Glutamatergic neuron (in vitro differentiated cells): ENCODE measurements around the gene SLC16A2. TPM values are rescaled to one million over a fixed set of nuclear protein-coding genes. Genes with fewer than 3 reads are reported as not detected.
"Not testable (repeated sequence)": the region's sequence is repeated elsewhere in the genome, so short reads cannot be mapped to it uniquely, and the experiment has no call there.

ENCODE experiments used
- DNase-seq: peaks from one replicate; pipeline ENCODE4 v3.0.0; 2022
- H3K27ac Mint-ChIP-seq: one replicate; pipeline ENCODE4 v1.8.0; 2020; ENCODE audit warnings: mild to moderate bottlenecking, mixed read lengths, inconsistent platforms; ENCODE audit not compliant: unreplicated experiment
- H3K27me3 Mint-ChIP-seq: one replicate; pipeline ENCODE4 v1.8.0; 2020; ENCODE audit warnings: mild to moderate bottlenecking, moderate library complexity, mixed read lengths, inconsistent platforms; ENCODE audit not compliant: unreplicated experiment
- H3K36me3 Mint-ChIP-seq: one replicate; pipeline ENCODE4 v1.8.0; 2020; ENCODE audit warnings: mild to moderate bottlenecking, mixed read lengths, inconsistent platforms; ENCODE audit not compliant: unreplicated experiment
- H3K4me1 Mint-ChIP-seq: one replicate; pipeline ENCODE4 v1.8.0; 2020; ENCODE audit warnings: mild to moderate bottlenecking, low read depth, mixed read lengths, inconsistent platforms; ENCODE audit not compliant: unreplicated experiment
- H3K4me3 Mint-ChIP-seq: one replicate; pipeline ENCODE4 v1.8.0; 2020; ENCODE audit warnings: mild to moderate bottlenecking, mixed read lengths, inconsistent platforms; ENCODE audit not compliant: unreplicated experiment
- H3K9me3 Mint-ChIP-seq: one replicate; pipeline ENCODE4 v1.8.0; 2020; ENCODE audit warnings: mild to moderate bottlenecking, moderate library complexity, mixed read lengths, inconsistent platforms; ENCODE audit not compliant: unreplicated experiment
- total RNA-seq: library from RNA; stranded (reverse); fragmentation: NEBNext Ultra II Directional; extraction: Animal tissue kit (Norgen Biotek cat#: 25700); gene quantifications from one replicate; pipeline ENCODE4 v1.2.1, GENCODE V29; 2021; ENCODE audit not compliant: unreplicated experiment
- TF ChIP-seq, protein P1 (sequence below): fragments of 200-600 bp; sonication (generic); IDR thresholded peaks from one replicate; pipeline ENCODE4 v1.5.0; 2021; ENCODE audit not compliant: partially characterized antibody, unreplicated experiment

SLC16A2 gene
- total RNA-seq, 1 donor from 2014 or later, result 28.7 TPM

GRCh38 chrX:74453178-74453577, 31.9 kb downstream of the SLC16A2 start:
- DNase-seq, result no peak
- Mint-ChIP-seq H3K4me1 (no peaks in the 10 kb centered on the region), H3K27me3 (no peaks in the 10 kb centered on the region), H3K9me3 (no peaks in the 10 kb centered on the region), H3K36me3 (no peaks in the 10 kb centered on the region), H3K4me3 (no peak overlapping the region), H3K27ac (no peak overlapping the region)
- TF ChIP-seq, protein P1, sequence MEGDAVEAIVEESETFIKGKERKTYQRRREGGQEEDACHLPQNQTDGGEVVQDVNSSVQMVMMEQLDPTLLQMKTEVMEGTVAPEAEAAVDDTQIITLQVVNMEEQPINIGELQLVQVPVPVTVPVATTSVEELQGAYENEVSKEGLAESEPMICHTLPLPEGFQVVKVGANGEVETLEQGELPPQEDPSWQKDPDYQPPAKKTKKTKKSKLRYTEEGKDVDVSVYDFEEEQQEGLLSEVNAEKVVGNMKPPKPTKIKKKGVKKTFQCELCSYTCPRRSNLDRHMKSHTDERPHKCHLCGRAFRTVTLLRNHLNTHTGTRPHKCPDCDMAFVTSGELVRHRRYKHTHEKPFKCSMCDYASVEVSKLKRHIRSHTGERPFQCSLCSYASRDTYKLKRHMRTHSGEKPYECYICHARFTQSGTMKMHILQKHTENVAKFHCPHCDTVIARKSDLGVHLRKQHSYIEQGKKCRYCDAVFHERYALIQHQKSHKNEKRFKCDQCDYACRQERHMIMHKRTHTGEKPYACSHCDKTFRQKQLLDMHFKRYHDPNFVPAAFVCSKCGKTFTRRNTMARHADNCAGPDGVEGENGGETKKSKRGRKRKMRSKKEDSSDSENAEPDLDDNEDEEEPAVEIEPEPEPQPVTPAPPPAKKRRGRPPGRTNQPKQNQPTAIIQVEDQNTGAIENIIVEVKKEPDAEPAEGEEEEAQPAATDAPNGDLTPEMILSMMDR, result no peak

DNA sequence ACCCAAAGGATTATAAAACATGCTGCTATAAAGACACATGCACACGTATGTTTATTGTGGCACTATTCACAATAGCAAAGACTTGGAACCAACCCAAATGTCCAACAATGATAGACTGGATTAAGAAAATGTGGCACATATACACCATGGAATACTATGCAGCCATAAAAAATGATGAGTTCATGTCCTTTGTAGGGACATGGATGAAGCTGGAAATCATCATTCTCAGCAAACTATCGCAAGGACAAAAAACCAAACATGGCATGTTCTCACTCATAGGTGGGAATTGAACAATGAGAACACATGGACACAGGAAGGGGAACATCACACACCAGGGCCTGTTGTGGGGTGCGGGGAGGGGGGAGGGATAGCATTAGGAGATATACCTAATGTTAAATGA, 32.9 kb downstream of the SLC16A2 start:
- not testable (repeated sequence) for H3K36me3 Mint-ChIP-seq

DNA sequence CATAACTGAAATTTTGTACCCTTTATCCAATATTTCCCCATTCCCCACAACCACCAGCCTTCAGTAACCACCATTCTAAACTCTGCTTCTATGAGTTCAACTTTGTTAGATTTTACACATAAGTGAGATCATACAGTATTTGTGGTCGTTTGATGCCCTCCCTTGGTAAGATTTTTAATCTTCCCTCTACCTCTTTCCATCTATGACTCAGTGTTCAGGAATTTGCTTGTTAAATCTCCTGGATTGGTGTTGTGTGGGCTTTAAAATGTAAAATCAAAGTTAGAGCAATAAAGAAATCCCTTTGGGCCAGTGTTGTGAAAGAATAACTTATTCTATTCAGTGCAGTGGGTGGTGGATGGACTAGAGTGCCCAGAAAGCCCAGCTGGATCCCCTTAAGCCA, 37.4 kb downstream of the SLC16A2 start:
- H3K4me3 Mint-ChIP-seq, result no peak overlapping the region
- H3K9me3 Mint-ChIP-seq, result no peaks in the 10 kb centered on the region
- no peaks in the 10 kb centered on the region for H3K4me1 Mint-ChIP-seq
- no peak for DNase-seq
- TF ChIP-seq, protein P1, result no peak
- no peaks in the 10 kb centered on the region for H3K36me3 Mint-ChIP-seq
- H3K27me3 Mint-ChIP-seq, result peaks cover 2% of the 10 kb centered on the region
- no peak overlapping the region for H3K27ac Mint-ChIP-seq

More for the DNA sequence above, 32.9 kb downstream of the SLC16A2 start:
- H3K9me3 Mint-ChIP-seq, H3K27ac Mint-ChIP-seq, H3K4me1 Mint-ChIP-seq, H3K4me3 Mint-ChIP-seq, H3K27me3 Mint-ChIP-seq, DNase-seq: not testable (repeated sequence)

DNA sequence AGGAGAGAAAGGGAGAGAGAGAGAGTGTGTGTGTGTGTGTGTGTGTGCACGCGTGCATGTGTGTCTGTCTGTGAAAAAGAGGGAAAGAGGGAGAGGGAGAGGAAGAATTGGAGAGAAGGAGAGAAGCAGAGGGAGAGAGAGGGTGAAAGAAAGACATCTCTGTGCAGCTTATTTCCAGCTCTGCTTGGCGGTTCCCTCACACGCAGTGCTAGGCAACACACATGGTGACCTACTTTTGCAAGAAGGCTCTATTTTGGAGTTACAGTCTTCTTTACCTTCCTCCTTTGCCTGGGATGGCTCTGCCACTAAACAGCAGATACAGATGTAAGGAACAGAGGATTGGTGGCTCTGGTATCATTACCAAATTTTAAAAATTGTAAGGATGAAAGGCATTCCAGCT, 40.1 kb downstream of the SLC16A2 start:
- Mint-ChIP-seq H3K4me3 (no peak overlapping the region), H3K36me3 (no peaks in the 10 kb centered on the region), H3K27me3 (peaks cover 2% of the 10 kb centered on the region), H3K27ac (no peak overlapping the region), H3K9me3 (no peaks in the 10 kb centered on the region), H3K4me1 (no peaks in the 10 kb centered on the region)
- no peak for DNase-seq
- TF ChIP-seq, protein P1, result no peak

DNA sequence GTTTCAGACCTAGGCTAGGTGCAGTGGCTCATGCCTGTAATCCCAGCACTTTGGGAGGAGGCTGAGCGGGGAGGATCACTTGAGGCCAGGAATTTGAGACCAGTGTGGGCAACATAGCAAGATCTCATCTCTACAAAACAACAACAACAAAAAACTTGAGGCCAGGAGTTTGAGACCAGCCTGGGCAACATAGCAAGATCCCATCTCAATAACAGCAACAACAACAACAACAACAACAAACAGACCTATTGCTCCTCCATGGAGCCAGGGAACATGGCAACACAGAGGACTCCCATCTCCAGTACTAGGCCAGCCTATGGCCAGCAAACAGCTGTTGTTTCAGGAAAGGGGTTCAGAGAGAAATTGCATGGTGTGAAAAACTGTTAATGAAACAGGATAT, 43.4 kb downstream of the SLC16A2 start:
- no peak overlapping the region for H3K4me3 Mint-ChIP-seq

More for the DNA sequence above, 43.4 kb downstream of the SLC16A2 start:
- TF ChIP-seq, protein P1, result no peak
- Mint-ChIP-seq H3K4me1 (no peaks in the 10 kb centered on the region), H3K36me3 (no peaks in the 10 kb centered on the region), H3K9me3 (no peaks in the 10 kb centered on the region), H3K27me3 (peaks cover 2% of the 10 kb centered on the region), H3K27ac (no peak overlapping the region)
- no peak for DNase-seq
